Neural cell (in vitro differentiated cells): ENCODE results near the gene IRS1.

Experiments
- CTCF ChIP-seq: fragments of 450-650 bp; IDR thresholded peaks from 2 replicates; pipeline ENCODE4 v1.5.1; 2014; ENCODE audit warnings: antibody characterized with exemption, mild to moderate bottlenecking, moderate library complexity; ENCODE audit not compliant: poor library complexity, severe bottlenecking
- EZH2 ChIP-seq: fragments of 200-600, 300-800 bp; shearing (Covaris generic), sonication (generic); IDR thresholded peaks from 2 replicates; pipeline ENCODE4 v1.6.1; 2014; ENCODE audit warnings: antibody characterized with exemption, low read length, borderline replicate concordance, mild to moderate bottlenecking; ENCODE audit not compliant: insufficient read depth, poor library complexity, severe bottlenecking
- POLR2AphosphoS5 ChIP-seq: IDR thresholded peaks from 2 replicates; pipeline ENCODE4 v1.6.1; 2012
- REST ChIP-seq: IDR thresholded peaks from 2 replicates; pipeline ENCODE4 v1.6.1; 2012; ENCODE audit warnings: borderline replicate concordance
- SMC3 ChIP-seq: fragments of 450-650 bp; conservative IDR thresholded peaks from 2 replicates; pipeline ENCODE4 v1.6.1; 2014; ENCODE audit warnings: antibody characterized with exemption, mild to moderate bottlenecking, moderate library complexity; ENCODE audit not compliant: poor library complexity

- TF ChIP-seq CTCF (no peak), EZH2 (no peak), REST (no peak), POLR2AphosphoS5 (no peak), SMC3 (no peak)
These were observed 40.3 kb upstream of the IRS1 start for GRCh38 chr2:226839951-226840350.
